GM21423 (cell line): Measurements from ENCODE around the gene IL1RAPL2.
"Not testable (repeated sequence)": the region's sequence is repeated elsewhere in the genome, so short reads cannot be mapped to it uniquely, and the experiment has no call there.

Source experiments
- ATAC-seq: cut with Tn5 transposase; IDR thresholded peaks from one replicate; pipeline ENCODE4 v1.9.1; 2021; ENCODE audit warnings: mild to moderate bottlenecking, moderate library complexity; ENCODE audit not compliant: unreplicated experiment

IL1RAPL2 gene

GRCh38 chrX:105136786-105137185, 570.8 kb downstream of the IL1RAPL2 start:
- ATAC-seq, result no peak

- ATAC-seq, result no peak
Measured at GRCh38 chrX:105150036-105150435, 584.0 kb downstream of the IL1RAPL2 start.

- no peak for ATAC-seq
Measured at GRCh38 chrX:105150557-105150956, 584.6 kb downstream of the IL1RAPL2 start.

- ATAC-seq, result no peak
Measured at GRCh38 chrX:105167233-105167632, 601.2 kb downstream of the IL1RAPL2 start.

GRCh38 chrX:105168577-105168976, 602.6 kb downstream of the IL1RAPL2 start:
- ATAC-seq, result no peak

- no peak for ATAC-seq
Measured at GRCh38 chrX:105173071-105173470, 607.1 kb downstream of the IL1RAPL2 start.

- ATAC-seq, result no peak
Measured at GRCh38 chrX:105179644-105180043, 613.6 kb downstream of the IL1RAPL2 start.

GRCh38 chrX:105189093-105189492, 623.1 kb downstream of the IL1RAPL2 start:
- ATAC-seq, result no peak

GRCh38 chrX:105190252-105190853, 624.4 kb downstream of the IL1RAPL2 start:
- ATAC-seq, result no peak

- no peak for ATAC-seq
Measured at GRCh38 chrX:105191878-105192277, 625.9 kb downstream of the IL1RAPL2 start.

GRCh38 chrX:105209406-105209805, 643.4 kb downstream of the IL1RAPL2 start:
- ATAC-seq, result no peak

- ATAC-seq, result no peak
Measured at GRCh38 chrX:105210258-105210657, 644.3 kb downstream of the IL1RAPL2 start.

- ATAC-seq, result no peak
Measured at GRCh38 chrX:105211066-105211575, 645.1 kb downstream of the IL1RAPL2 start.

- ATAC-seq, result no peak
Measured at GRCh38 chrX:105219454-105220401, 653.7 kb downstream of the IL1RAPL2 start.

- ATAC-seq, result no peak
Measured at GRCh38 chrX:105220636-105221035, 654.6 kb downstream of the IL1RAPL2 start, which contains the start of gene TEX13A. Gene TEX13A (minus strand): TSS chrX:105220694. CDS start chrX:105220397, 297 bp downstream.

- ATAC-seq, result no peak
Measured at GRCh38 chrX:105221374-105221773, 655.4 kb downstream of the IL1RAPL2 start.

GRCh38 chrX:105226499-105226898, 660.5 kb downstream of the IL1RAPL2 start:
- no peak for ATAC-seq

GRCh38 chrX:105228602-105229001, 662.6 kb downstream of the IL1RAPL2 start:
- no peak for ATAC-seq

GRCh38 chrX:105229146-105229545, 663.1 kb downstream of the IL1RAPL2 start:
- ATAC-seq, result no peak

GRCh38 chrX:105237407-105237806, 671.4 kb downstream of the IL1RAPL2 start:
- not testable (repeated sequence) for ATAC-seq

GRCh38 chrX:105241056-105241455, 675.1 kb downstream of the IL1RAPL2 start:
- ATAC-seq, result no peak
